Right kidney (tissue), 1 donor: ENCODE data around the gene ANKS1A.

Experiments used
- DNase-seq: peaks from one replicate; pipeline ENCODE4 v3.0.0-alpha.2; 2016

ANKS1A gene

GRCh38 chr6:35025232-35026188, 136.5 kb downstream of the ANKS1A start:
- no peak for DNase-seq

- DNase-seq, result no peak
Observed at GRCh38 chr6:35026434-35027222, 137.6 kb downstream of the ANKS1A start.

- DNase-seq, result no peak
Observed at GRCh38 chr6:35027807-35028206, 138.8 kb downstream of the ANKS1A start.

GRCh38 chr6:35028781-35029769, 140.0 kb downstream of the ANKS1A start:
- DNase-seq, result no peak

- DNase-seq, result no peak
Observed at GRCh38 chr6:35030099-35030498, 141.0 kb downstream of the ANKS1A start.

- no peak for DNase-seq
Observed at GRCh38 chr6:35031611-35032529, 142.8 kb downstream of the ANKS1A start.

GRCh38 chr6:35033683-35034082, 144.6 kb downstream of the ANKS1A start:
- DNase-seq, result no peak

GRCh38 chr6:35034411-35035191, 145.5 kb downstream of the ANKS1A start:
- DNase-seq, result no peak

GRCh38 chr6:35035481-35036030, 146.5 kb downstream of the ANKS1A start:
- no peak for DNase-seq

- DNase-seq, result no peak
Observed at GRCh38 chr6:35036059-35036827, 147.2 kb downstream of the ANKS1A start.

GRCh38 chr6:35036828-35037663, 148.0 kb downstream of the ANKS1A start:
- DNase-seq, result no peak

GRCh38 chr6:35037664-35038038, 148.6 kb downstream of the ANKS1A start:
- DNase-seq, result no peak

- no peak for DNase-seq
Observed at GRCh38 chr6:35038076-35038475, 149.0 kb downstream of the ANKS1A start.

- no peak for DNase-seq
Observed at GRCh38 chr6:35040398-35040797, 151.3 kb downstream of the ANKS1A start.

GRCh38 chr6:35041086-35041861, 152.2 kb downstream of the ANKS1A start:
- no peak for DNase-seq

- no peak for DNase-seq
Observed at GRCh38 chr6:35042031-35042815, 153.2 kb downstream of the ANKS1A start.
